GM12878 (cell line): ENCODE data around the gene ABCG1. TPM values are rescaled to one million over a fixed set of nuclear protein-coding genes. Genes with fewer than 3 reads are reported as not detected.

Experiments
- BRCA1 ChIP-seq: IDR thresholded peaks from 2 replicates; pipeline ENCODE4 v1.6.1; 2011; ENCODE audit warnings: low read depth, low read length, improper control_type of control experiment
- ESRRA ChIP-seq: IDR thresholded peaks from 2 replicates; pipeline ENCODE4 v1.6.1; 2012; ENCODE audit warnings: mild to moderate bottlenecking, low read length, improper control_type of control experiment
- STAT3 ChIP-seq: IDR thresholded peaks from 2 replicates; pipeline ENCODE4 v1.6.1; 2011; ENCODE audit warnings: low read depth, low read length, improper control_type of control experiment
- ZNF592 ChIP-seq: fragments of 450-650 bp; IDR thresholded peaks from 2 replicates; pipeline ENCODE4 v1.6.1; 2017; ENCODE audit warnings: mild to moderate bottlenecking, moderate library complexity
- polyA plus RNA-seq, 11 experiments: library from polyadenylated mRNA; depleted of rRNA in 4 of 11; unstranded in 6 of 11; stranded (reverse) in 5 of 11; fragments of >200 nt; fragmentation: Nextera tagmentation in 4 of 11; fragmentation: Illumina TruSeq in 1 of 11; extraction: Ambion mirVana in 4 of 11; extraction: Trizol in 1 of 11; gene quantifications; 1 replicate in 1 of 11; 2 replicates in 10 of 11; pipeline versions ENCODE4 v1.2.1 to v1.2.3, GENCODE V29; 2011 to 2016; ENCODE audit warnings: inconsistent platforms in 2 of 11, missing spikeins in 2 of 11, low read depth in 1 of 11
- total RNA-seq, 4 experiments: library from RNA; depleted of rRNA in 3 of 4; stranded (reverse); fragments of >200 nt in 3 of 4; fragmentation: Illumina TruSeq in 1 of 4; extraction: Trizol in 1 of 4; gene quantifications; 2 replicates each; pipeline versions ENCODE4 v1.2.1 to v1.2.3, GENCODE V29; 2013 to 2021
- TF ChIP-seq, protein P1 (sequence below): fragments of 450-650 bp; IDR thresholded peaks from 2 replicates; pipeline ENCODE4 v1.6.1; 2017; ENCODE audit warnings: mild to moderate bottlenecking, moderate library complexity
- TF ChIP-seq, protein P2 (sequence below): fragments of 450-650 bp; IDR thresholded peaks from 2 replicates; pipeline ENCODE4 v1.6.1; 2017; ENCODE audit warnings: antibody characterized with exemption, mild to moderate bottlenecking, moderate library complexity

The ABCG1 gene
- total and polyA plus RNA-seq, 10 of the 15 experiments (the other 5 are each of a cell fraction or from before 2014, with no cell fraction given) = 0.59 to 19.3 (median 5.7) TPM

DNA sequence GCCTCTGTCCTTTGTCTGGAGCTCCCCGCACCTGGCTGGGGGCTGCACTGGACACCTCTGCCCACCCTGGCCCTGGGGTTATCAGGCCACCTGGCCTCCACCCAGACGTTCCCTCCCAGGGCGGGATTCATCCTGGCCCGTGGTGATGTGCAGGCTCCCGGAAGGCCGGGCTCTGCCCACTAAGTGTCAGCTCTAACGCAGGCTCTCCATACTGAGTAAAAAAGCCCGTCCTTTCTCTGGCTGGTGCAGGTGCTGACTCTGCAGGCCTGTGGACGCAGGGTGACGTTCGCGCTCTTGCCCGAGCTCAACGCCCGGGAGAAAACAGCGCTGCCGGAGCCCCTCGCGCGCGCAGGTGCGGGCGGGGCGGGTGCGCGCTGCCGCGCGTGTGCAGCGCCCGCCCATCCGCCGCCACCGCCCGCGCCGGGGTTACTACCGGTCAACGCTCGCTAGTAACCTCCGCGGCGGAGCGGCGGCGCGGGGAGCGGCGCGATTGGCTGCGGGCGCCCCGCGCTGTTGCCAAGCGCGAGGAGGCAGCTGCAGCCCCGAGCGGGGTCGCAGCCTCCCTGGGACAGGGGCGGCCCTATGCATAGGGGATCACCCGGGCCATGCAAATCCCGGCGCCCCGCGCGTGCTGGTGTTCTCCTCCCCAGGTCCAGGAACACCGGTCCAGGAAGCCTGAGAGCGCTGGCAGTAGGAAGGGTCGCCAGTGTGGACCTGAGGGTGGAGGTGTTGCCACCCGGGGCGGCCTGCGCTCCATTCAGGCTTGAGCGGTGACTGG is 15.7 kb downstream of the ABCG1 start (continued):
- TF ChIP-seq, protein P1, sequence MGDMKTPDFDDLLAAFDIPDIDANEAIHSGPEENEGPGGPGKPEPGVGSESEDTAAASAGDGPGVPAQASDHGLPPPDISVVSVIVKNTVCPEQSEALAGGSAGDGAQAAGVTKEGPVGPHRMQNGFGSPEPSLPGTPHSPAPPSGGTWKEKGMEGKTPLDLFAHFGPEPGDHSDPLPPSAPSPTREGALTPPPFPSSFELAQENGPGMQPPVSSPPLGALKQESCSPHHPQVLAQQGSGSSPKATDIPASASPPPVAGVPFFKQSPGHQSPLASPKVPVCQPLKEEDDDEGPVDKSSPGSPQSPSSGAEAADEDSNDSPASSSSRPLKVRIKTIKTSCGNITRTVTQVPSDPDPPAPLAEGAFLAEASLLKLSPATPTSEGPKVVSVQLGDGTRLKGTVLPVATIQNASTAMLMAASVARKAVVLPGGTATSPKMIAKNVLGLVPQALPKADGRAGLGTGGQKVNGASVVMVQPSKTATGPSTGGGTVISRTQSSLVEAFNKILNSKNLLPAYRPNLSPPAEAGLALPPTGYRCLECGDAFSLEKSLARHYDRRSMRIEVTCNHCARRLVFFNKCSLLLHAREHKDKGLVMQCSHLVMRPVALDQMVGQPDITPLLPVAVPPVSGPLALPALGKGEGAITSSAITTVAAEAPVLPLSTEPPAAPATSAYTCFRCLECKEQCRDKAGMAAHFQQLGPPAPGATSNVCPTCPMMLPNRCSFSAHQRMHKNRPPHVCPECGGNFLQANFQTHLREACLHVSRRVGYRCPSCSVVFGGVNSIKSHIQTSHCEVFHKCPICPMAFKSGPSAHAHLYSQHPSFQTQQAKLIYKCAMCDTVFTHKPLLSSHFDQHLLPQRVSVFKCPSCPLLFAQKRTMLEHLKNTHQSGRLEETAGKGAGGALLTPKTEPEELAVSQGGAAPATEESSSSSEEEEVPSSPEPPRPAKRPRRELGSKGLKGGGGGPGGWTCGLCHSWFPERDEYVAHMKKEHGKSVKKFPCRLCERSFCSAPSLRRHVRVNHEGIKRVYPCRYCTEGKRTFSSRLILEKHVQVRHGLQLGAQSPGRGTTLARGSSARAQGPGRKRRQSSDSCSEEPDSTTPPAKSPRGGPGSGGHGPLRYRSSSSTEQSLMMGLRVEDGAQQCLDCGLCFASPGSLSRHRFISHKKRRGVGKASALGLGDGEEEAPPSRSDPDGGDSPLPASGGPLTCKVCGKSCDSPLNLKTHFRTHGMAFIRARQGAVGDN = peak; percentile 82
- TF ChIP-seq ZNF592 (0 out of 2 replicates have a peak, but pooled peaks have one; percentile 28), STAT3 (no peak), ESRRA (no peak), BRCA1 (no peak)
- TF ChIP-seq, protein P2, sequence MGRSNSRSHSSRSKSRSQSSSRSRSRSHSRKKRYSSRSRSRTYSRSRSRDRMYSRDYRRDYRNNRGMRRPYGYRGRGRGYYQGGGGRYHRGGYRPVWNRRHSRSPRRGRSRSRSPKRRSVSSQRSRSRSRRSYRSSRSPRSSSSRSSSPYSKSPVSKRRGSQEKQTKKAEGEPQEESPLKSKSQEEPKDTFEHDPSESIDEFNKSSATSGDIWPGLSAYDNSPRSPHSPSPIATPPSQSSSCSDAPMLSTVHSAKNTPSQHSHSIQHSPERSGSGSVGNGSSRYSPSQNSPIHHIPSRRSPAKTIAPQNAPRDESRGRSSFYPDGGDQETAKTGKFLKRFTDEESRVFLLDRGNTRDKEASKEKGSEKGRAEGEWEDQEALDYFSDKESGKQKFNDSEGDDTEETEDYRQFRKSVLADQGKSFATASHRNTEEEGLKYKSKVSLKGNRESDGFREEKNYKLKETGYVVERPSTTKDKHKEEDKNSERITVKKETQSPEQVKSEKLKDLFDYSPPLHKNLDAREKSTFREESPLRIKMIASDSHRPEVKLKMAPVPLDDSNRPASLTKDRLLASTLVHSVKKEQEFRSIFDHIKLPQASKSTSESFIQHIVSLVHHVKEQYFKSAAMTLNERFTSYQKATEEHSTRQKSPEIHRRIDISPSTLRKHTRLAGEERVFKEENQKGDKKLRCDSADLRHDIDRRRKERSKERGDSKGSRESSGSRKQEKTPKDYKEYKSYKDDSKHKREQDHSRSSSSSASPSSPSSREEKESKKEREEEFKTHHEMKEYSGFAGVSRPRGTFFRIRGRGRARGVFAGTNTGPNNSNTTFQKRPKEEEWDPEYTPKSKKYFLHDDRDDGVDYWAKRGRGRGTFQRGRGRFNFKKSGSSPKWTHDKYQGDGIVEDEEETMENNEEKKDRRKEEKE = peak; percentile 34; the same call in 1 of the 2 replicates
